ENCODE data around the gene ATP10A.

ATP10A gene

GRCh38 chr15:25863111-25863967 is at the start of gene ATP10A:
TSS of gene ATP10A (minus strand) at chr15:25863327. CDS start at chr15:25863096, 231 bp downstream.
- DNase-seq = no peak

- no peak for DNase-seq
These were observed 48.9 kb upstream of the ATP10A start for GRCh38 chr15:25912035-25912434.

GRCh38 chr15:25910832-25911231 is 47.7 kb upstream of the ATP10A start:
- no peak for DNase-seq

GRCh38 chr15:25909806-25910205 is 46.7 kb upstream of the ATP10A start:
- no peak for DNase-seq

GRCh38 chr15:25909325-25909724 is 46.2 kb upstream of the ATP10A start:
- no peak for DNase-seq

GRCh38 chr15:25905140-25905539 is 42.0 kb upstream of the ATP10A start:
- no peak for DNase-seq

GRCh38 chr15:25903024-25903581 is 40.0 kb upstream of the ATP10A start:
- no peak for DNase-seq

GRCh38 chr15:25901811-25902605 is 38.9 kb upstream of the ATP10A start:
- DNase-seq = no peak

GRCh38 chr15:25900901-25901300 is 37.8 kb upstream of the ATP10A start:
- no peak for DNase-seq

GRCh38 chr15:25900431-25900830 is 37.3 kb upstream of the ATP10A start:
- DNase-seq = no peak

GRCh38 chr15:25899870-25900269 is 36.7 kb upstream of the ATP10A start:
- DNase-seq = no peak

GRCh38 chr15:25897658-25898057 is 34.5 kb upstream of the ATP10A start:
- no peak for DNase-seq

- no peak for DNase-seq
These were observed 31.3 kb upstream of the ATP10A start for GRCh38 chr15:25894371-25894902.

- no peak for DNase-seq
These were observed 30.5 kb upstream of the ATP10A start for GRCh38 chr15:25893596-25893995.

GRCh38 chr15:25892126-25892525 is 29.0 kb upstream of the ATP10A start:
- no peak for DNase-seq

- no peak for DNase-seq
These were observed 28.0 kb upstream of the ATP10A start for GRCh38 chr15:25891081-25891480.

GRCh38 chr15:25890529-25890928 is 27.4 kb upstream of the ATP10A start:
- no peak for DNase-seq

GRCh38 chr15:25887870-25888269 is 24.7 kb upstream of the ATP10A start:
- DNase-seq = no peak

GRCh38 chr15:25886498-25887140 is 23.5 kb upstream of the ATP10A start:
- no peak for DNase-seq

GRCh38 chr15:25884370-25884769 is 21.2 kb upstream of the ATP10A start:
- no peak for DNase-seq

- no peak for DNase-seq
These were observed 20.5 kb upstream of the ATP10A start for GRCh38 chr15:25883463-25884259.

GRCh38 chr15:25882466-25882865 is 19.3 kb upstream of the ATP10A start:
- no peak for DNase-seq
